Activated T-cell treated with anti-CD3 and anti-CD28 coated beads, Interleukin-2, amount 50 U/mL, for 72 hours (primary cell): ENCODE data around the gene CDC42BPB. TPM values are rescaled to one million over a fixed set of nuclear protein-coding genes. Genes with fewer than 3 reads are reported as not detected.
"Not testable (repeated sequence)": the region's sequence is repeated elsewhere in the genome, so short reads cannot be mapped to it uniquely, and the experiment has no call there.

Experiments
- ATAC-seq, 2 donors: fragments of 150-1000 bp; cut with Tn5 transposase; replicated peaks in 1 of 2; 2 replicates each; pipeline ENCODE4 v1.10.0; 2021; ENCODE audit warnings: moderate library complexity in 2 of 2, mild to moderate bottlenecking in 1 of 2
- DNase-seq, 2 donors: peaks; one replicate each; pipeline ENCODE4 v3.0.0; 2021 to 2022; ENCODE audit warnings: mixed read lengths in 1 of 2
- H3K27ac Mint-ChIP-seq: one replicate; pipeline ENCODE4 v1.8.0; 2022; ENCODE audit warnings: mild to moderate bottlenecking, moderate library complexity, mixed read lengths
- H3K27me3 Mint-ChIP-seq: one replicate; pipeline ENCODE4 v1.8.0; 2022; ENCODE audit warnings: low read depth, mixed read lengths
- H3K36me3 Mint-ChIP-seq, 2 donors: one replicate each; pipeline ENCODE4 v1.8.0; 2022; ENCODE audit warnings: mixed read lengths in 2 of 2, mild to moderate bottlenecking in 1 of 2; ENCODE audit not compliant: insufficient read depth in 2 of 2
- H3K4me1 Mint-ChIP-seq: one replicate; pipeline ENCODE4 v1.8.0; 2022; ENCODE audit warnings: low read depth, mixed read lengths
- H3K4me3 Mint-ChIP-seq, 2 donors: one replicate each; pipeline ENCODE4 v1.8.0; 2022; ENCODE audit warnings: mild to moderate bottlenecking in 2 of 2, mixed read lengths in 2 of 2, moderate library complexity in 2 of 2
- H3K9me3 Mint-ChIP-seq, 2 donors: one replicate each; pipeline ENCODE4 v1.8.0; 2022; ENCODE audit warnings: mixed read lengths in 2 of 2
- total RNA-seq, 2 donors: library from RNA; stranded (reverse); gene quantifications; one replicate each; pipeline ENCODE4 v1.2.3, GENCODE V29; 2022

Gene CDC42BPB
- total RNA-seq, 2 donors from 2014 or later: 3.7 to 5.4 TPM

DNA sequence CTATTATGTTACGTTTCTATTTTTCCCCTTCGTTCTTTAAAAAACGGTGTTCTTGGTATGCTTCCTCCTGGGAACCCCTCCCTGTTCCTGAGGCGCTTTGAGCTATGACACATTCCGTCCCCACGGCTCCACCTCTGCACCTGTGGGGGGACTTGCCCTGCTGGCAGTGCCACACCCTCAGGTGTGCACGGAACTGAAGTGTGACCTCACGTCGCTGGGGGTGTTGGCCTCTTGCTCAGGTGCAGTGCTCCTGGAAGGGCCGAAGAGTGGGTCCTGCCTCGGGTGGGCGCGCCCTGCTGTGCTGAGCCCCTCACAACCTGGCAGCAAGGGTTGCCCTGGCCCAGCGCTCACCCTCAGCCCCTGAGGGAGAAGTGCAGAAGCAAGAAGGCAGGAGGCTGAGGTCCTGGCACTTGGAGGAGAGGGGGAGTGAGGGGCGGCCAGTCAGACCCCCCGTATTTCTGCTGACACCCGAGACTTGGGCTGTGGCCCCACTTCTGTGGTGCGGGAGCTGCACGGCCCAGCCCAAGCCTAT lies 129.9 kb downstream of the CDC42BPB start:
- ATAC-seq: no peak
- Mint-ChIP-seq H3K4me1 (no peaks in the 10 kb centered on the region), H3K9me3 (no peaks in the 10 kb centered on the region), H3K27ac (no peak overlapping the region), H3K36me3 (no peaks in the 10 kb centered on the region), H3K27me3 (peaks cover 30% of the 10 kb centered on the region), H3K4me3 (peak overlapping the region in 1 of 2 donors; percentile 45)
- DNase-seq: no peak

- not testable (repeated sequence) for H3K36me3 Mint-ChIP-seq, DNase-seq, H3K27ac Mint-ChIP-seq, H3K4me3 Mint-ChIP-seq, ATAC-seq, H3K4me1 Mint-ChIP-seq, H3K9me3 Mint-ChIP-seq
- H3K27me3 Mint-ChIP-seq: peaks cover 30% of the 10 kb centered on the region
Measured at GRCh38 chr14:102926840-102927239, 130.5 kb downstream of the CDC42BPB start.

- no peak for DNase-seq
- Mint-ChIP-seq H3K9me3 (no peaks in the 10 kb centered on the region), H3K4me1 (no peaks in the 10 kb centered on the region), H3K27ac (no peak overlapping the region), H3K27me3 (peaks cover 30% of the 10 kb centered on the region), H3K36me3 (no peaks in the 10 kb centered on the region), H3K4me3 (no peak overlapping the region)
- no peak for ATAC-seq
Measured at GRCh38 chr14:102926104-102926503, 131.2 kb downstream of the CDC42BPB start.

- H3K4me3 Mint-ChIP-seq: no peak overlapping the region
- no peaks in the 10 kb centered on the region for H3K4me1 Mint-ChIP-seq
- ATAC-seq (no peak), DNase-seq (no peak)
- no peaks in the 10 kb centered on the region for H3K9me3 Mint-ChIP-seq
- no peaks in the 10 kb centered on the region for H3K36me3 Mint-ChIP-seq
- H3K27ac Mint-ChIP-seq: no peak overlapping the region
- peaks cover 30% of the 10 kb centered on the region for H3K27me3 Mint-ChIP-seq
Measured at GRCh38 chr14:102925646-102926045, 131.7 kb downstream of the CDC42BPB start.

- no peaks in the 10 kb centered on the region for H3K4me1 Mint-ChIP-seq
- peaks cover 30% of the 10 kb centered on the region for H3K27me3 Mint-ChIP-seq
- no peak overlapping the region for H3K27ac Mint-ChIP-seq
- no peak overlapping the region for H3K4me3 Mint-ChIP-seq
- H3K9me3 Mint-ChIP-seq: no peaks in the 10 kb centered on the region
- DNase-seq (no peak), ATAC-seq (no peak)
- H3K36me3 Mint-ChIP-seq: no peaks in the 10 kb centered on the region
Measured at GRCh38 chr14:102924632-102925588, 132.4 kb downstream of the CDC42BPB start.

GRCh38 chr14:102923925-102924486 lies 133.3 kb downstream of the CDC42BPB start:
- DNase-seq (no peak), ATAC-seq (peak in 1 of 2 donors; percentile 2)
- Mint-ChIP-seq H3K4me1 (no peaks in the 10 kb centered on the region), H3K4me3 (peak overlapping the region in 1 of 2 donors; percentile 27), H3K36me3 (no peaks in the 10 kb centered on the region), H3K9me3 (no peaks in the 10 kb centered on the region), H3K27me3 (peaks cover 30% of the 10 kb centered on the region), H3K27ac (no peak overlapping the region)

DNA sequence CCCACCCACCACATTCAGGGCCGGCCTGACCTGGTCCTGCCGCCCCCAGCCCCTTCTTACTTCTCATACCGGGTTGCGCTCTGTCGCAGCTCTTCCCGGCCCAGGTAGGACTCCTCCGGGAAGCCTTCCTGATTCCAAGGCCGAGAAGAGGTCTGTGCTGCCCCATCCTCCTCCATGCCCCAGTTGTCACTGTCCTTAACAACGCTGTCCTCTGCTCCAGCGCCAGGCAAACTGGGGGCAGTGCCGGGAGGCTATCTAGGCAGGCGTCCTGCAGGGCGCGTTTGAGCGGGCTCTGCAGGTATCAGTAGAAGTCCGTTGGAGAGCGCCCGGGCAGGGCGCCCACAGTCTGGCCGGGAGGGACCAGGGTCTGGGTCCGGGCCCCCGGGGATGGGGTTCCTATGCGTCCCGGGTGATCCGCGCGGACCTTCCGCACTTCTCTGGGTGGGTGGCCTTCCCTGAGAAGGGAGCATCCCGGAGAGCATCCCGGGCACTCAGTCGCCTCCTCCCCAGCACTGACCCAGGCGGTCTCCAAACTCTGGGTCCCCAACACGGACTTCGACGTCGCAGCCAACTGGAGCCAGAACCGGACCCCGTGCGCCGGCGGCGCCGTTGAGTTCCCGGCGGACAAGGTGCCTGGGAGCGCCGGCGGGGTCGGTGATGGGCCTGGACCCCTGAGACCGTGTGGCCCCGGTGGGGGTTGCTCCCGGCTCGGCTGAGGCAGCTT lies 134.0 kb downstream of the CDC42BPB start:
- Mint-ChIP-seq H3K27me3 (peaks cover 30% of the 10 kb centered on the region), H3K4me3 (peak overlapping the region; percentile 55 to 58), H3K9me3 (no peaks in the 10 kb centered on the region), H3K36me3 (no peaks in the 10 kb centered on the region), H3K27ac (no peak overlapping the region), H3K4me1 (no peaks in the 10 kb centered on the region)
- ATAC-seq (peak; percentile 10 to 16), DNase-seq (no peak)

- Mint-ChIP-seq H3K36me3 (no peaks in the 10 kb centered on the region), H3K27me3 (peaks cover 29% of the 10 kb centered on the region), H3K4me1 (no peaks in the 10 kb centered on the region), H3K4me3 (peak within 1 kb of the TSS; percentile 55 to 58), H3K27ac (no peak within 1 kb of the TSS), H3K9me3 (no peaks in the 10 kb centered on the region)
- no peak for DNase-seq
- ATAC-seq: peak; percentile 8 to 27
Measured at GRCh38 chr14:102922490-102923200, 134.7 kb downstream of the CDC42BPB start, which contains the start of gene AMN. Gene AMN (plus strand): TSS chr14:102922663. CDS start chr14:102922689, 26 bp downstream.

DNA sequence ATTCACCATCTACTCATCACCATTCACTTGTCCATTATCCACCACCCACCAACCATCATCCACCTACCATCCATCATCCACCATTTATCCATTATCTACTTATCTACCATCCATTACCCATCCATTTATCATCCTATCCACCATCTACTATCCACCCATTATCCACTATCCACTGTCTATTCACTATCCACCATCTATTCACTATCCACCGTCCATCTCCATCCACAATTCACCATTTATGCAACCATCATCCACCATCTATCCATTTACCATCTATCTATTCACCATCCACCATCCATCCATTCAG lies 136.4 kb downstream of the CDC42BPB start:
- H3K9me3 Mint-ChIP-seq: no peaks in the 10 kb centered on the region
- peaks cover 15% of the 10 kb centered on the region for H3K27me3 Mint-ChIP-seq
- no peaks in the 10 kb centered on the region for H3K36me3 Mint-ChIP-seq
- no peak for DNase-seq
- H3K4me1 Mint-ChIP-seq: peaks cover 13% of the 10 kb centered on the region
- H3K27ac Mint-ChIP-seq: no peak overlapping the region
- no peak overlapping the region for H3K4me3 Mint-ChIP-seq
- no peak for ATAC-seq

- ATAC-seq (no peak), DNase-seq (no peak)
- Mint-ChIP-seq H3K9me3 (no peaks in the 10 kb centered on the region), H3K27ac (no peak overlapping the region), H3K36me3 (no peaks in the 10 kb centered on the region), H3K4me3 (no peak overlapping the region), H3K4me1 (peaks cover 15% of the 10 kb centered on the region), H3K27me3 (peaks cover 10% of the 10 kb centered on the region)
Measured at GRCh38 chr14:102920273-102920997, 136.9 kb downstream of the CDC42BPB start.

GRCh38 chr14:102918438-102918837 lies 138.9 kb downstream of the CDC42BPB start:
- H3K36me3 Mint-ChIP-seq: no peaks in the 10 kb centered on the region
- ATAC-seq (no peak), DNase-seq (no peak)
- H3K27me3 Mint-ChIP-seq: no peaks in the 10 kb centered on the region
- H3K4me3 Mint-ChIP-seq: no peak overlapping the region
- no peaks in the 10 kb centered on the region for H3K9me3 Mint-ChIP-seq
- H3K4me1 Mint-ChIP-seq: peaks cover 15% of the 10 kb centered on the region
- H3K27ac Mint-ChIP-seq: no peak overlapping the region
